HG02852 (cell line): ENCODE results near the gene GBP6.
A peak's percentile ranks its signal among the peaks of the same experiment; 100 is the strongest.
"Not testable (repeated sequence)": the region's sequence is repeated elsewhere in the genome, so short reads cannot be mapped to it uniquely, and the experiment has no call there.

Experiments used
- ATAC-seq: cut with Tn5 transposase; IDR thresholded peaks from one replicate; pipeline ENCODE4 v1.9.1; 2021; ENCODE audit warnings: mild to moderate bottlenecking, moderate library complexity; ENCODE audit not compliant: unreplicated experiment

Gene GBP6

GRCh38 chr1:89363638-89364536 lies at the start of gene GBP6:
TSS of gene GBP6 (plus strand) at chr1:89364059. CDS start at chr1:89368552, 4,493 bp downstream.
- ATAC-seq, result peak; percentile 39

- ATAC-seq, result no peak
These were observed 41.5 kb upstream of the GBP6 start for GRCh38 chr1:89322402-89322801.

GRCh38 chr1:89331890-89332289 lies 32.0 kb upstream of the GBP6 start:
- no peak for ATAC-seq

- no peak for ATAC-seq
These were observed 31.4 kb upstream of the GBP6 start for GRCh38 chr1:89332461-89332860.

GRCh38 chr1:89335486-89335885 lies 28.4 kb upstream of the GBP6 start:
- ATAC-seq, result no peak

GRCh38 chr1:89337903-89338302 lies 26.0 kb upstream of the GBP6 start:
- no peak for ATAC-seq

GRCh38 chr1:89339039-89339438 lies 24.8 kb upstream of the GBP6 start:
- ATAC-seq, result no peak

- ATAC-seq, result not testable (repeated sequence)
These were observed 18.4 kb upstream of the GBP6 start for GRCh38 chr1:89345479-89345878.

GRCh38 chr1:89347296-89347695 lies 16.6 kb upstream of the GBP6 start:
- ATAC-seq, result no peak

GRCh38 chr1:89350298-89350697 lies 13.6 kb upstream of the GBP6 start:
- ATAC-seq, result peak; percentile 64

GRCh38 chr1:89351597-89352311 lies 12.1 kb upstream of the GBP6 start:
- no peak for ATAC-seq

- ATAC-seq, result no peak
These were observed 11.4 kb upstream of the GBP6 start for GRCh38 chr1:89352421-89352820.

GRCh38 chr1:89354205-89354604 lies 9.7 kb upstream of the GBP6 start:
- ATAC-seq, result no peak

GRCh38 chr1:89355056-89355455 lies 8.8 kb upstream of the GBP6 start:
- ATAC-seq, result no peak

GRCh38 chr1:89356658-89357400 lies 7.0 kb upstream of the GBP6 start:
- no peak for ATAC-seq

GRCh38 chr1:89358287-89358893 lies 5.5 kb upstream of the GBP6 start:
- ATAC-seq, result peak; percentile 59

GRCh38 chr1:89360716-89361115 lies 3.1 kb upstream of the GBP6 start:
- no peak for ATAC-seq

GRCh38 chr1:89361681-89362080 lies 2.2 kb upstream of the GBP6 start:
- no peak for ATAC-seq

GRCh38 chr1:89363196-89363595 lies 663 bp upstream of the GBP6 start:
- peak; percentile 94 for ATAC-seq

- ATAC-seq, result no peak
These were observed 1.2 kb downstream of the GBP6 start for GRCh38 chr1:89364954-89365550.

GRCh38 chr1:89367221-89367620 lies 3.4 kb downstream of the GBP6 start:
- no peak for ATAC-seq
